GM18907 (cell line): ENCODE measurements around the gene CRTC1.

Experiments used
- ATAC-seq: cut with Tn5 transposase; IDR thresholded peaks from one replicate; pipeline ENCODE4 v1.9.1; 2021; ENCODE audit warnings: mild to moderate bottlenecking, moderate library complexity; ENCODE audit not compliant: unreplicated experiment

Gene CRTC1

GRCh38 chr19:18683109-18683957 lies at the start of gene CRTC1:
Gene CRTC1, plus strand, starts transcription at chr19:18683680. Its CDS starts 23 bp downstream, at chr19:18683703.
- ATAC-seq: peak; percentile 71

DNA sequence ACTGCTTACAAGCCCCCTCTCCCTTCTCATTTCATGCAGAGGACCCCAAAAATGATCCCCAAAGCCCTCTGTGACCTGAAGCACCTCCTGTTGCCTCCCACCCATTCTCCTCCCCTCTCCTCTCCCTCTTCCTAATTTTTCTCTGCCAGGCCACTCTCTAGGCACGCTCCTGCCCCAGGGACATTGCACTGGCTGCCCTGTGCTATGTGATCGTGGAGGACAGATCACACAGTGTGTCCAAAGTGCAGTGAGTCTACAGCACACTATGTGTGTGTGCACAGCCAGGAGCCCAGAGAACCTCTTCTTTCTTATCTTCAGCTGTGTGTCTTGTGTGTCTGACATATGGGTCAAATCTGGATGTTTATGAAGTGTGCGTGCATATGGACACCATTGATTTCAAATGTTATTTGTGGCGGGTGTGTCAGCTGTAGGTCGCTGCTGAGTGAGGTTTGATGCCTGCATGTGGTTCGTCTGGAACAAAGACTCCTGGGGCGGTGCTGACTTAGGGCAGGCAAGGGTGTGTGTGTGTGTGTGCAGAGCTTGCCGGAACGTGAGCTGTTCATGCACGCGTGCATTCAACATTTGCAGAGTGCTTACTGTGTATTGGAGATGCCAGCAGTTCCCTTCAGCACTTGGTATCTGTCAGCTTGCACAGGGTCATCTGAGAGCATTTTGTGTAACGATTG lies 48.7 kb upstream of the CRTC1 start:
- no peak for ATAC-seq

DNA sequence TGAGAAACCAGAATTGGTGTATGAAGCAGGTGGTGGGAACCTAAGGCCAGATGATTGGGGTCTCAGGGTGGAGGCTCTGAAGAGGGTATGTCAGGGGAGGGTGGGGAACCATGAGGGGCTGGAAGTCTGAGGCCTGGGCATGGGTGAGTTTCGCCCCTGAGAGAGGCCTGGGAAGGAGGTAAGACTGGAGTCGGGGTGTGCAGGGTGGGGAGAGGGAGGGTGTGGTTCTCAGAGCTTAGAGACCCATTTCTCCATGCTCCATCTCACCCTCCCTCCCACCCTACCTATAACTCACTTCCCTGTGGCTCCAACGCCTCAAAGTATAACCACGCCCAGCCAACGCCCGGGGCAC lies 47.7 kb upstream of the CRTC1 start:
- no peak for ATAC-seq

GRCh38 chr19:18636183-18636968 lies 47.1 kb upstream of the CRTC1 start:
- ATAC-seq: peak; percentile 88

DNA sequence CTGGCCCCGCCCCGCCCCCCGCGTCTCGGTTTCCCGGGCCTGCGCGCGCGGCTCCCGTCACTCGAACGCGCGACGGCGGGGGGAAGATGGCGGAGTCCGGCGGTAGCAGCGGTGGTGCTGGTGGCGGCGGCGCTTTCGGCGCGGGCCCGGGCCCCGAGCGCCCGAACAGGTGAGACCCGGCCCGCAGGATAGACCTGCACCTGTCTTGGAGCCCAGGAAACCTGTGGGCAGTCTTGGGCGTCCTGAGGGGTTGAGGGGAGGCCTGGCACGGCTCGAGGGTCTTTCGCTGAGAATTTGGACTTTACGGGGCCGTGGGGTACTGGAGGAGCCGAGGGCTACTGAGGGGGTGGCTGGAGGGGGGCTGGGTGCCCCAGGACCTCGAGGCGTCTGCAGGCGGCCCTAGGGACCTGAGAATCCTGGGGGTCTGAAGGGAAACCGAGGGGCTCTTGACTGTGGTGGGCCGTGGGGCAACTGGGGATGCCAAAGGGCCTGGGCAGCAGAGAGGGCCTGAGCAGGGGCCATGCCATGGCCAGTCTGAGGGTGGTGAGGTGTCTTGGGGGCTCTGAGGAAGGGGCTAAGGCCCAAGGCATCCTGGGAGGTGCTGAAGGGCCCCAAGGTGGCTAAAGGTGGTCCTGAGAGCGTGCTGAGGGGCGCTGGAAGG lies 46.4 kb upstream of the CRTC1 start, which contains the start of gene KLHL26:
KLHL26 (plus strand) TSS at position 60 of the 661 bp plus-strand sequence; CDS start at position 87, 27 bp downstream.
- peak; percentile 0 for ATAC-seq

DNA sequence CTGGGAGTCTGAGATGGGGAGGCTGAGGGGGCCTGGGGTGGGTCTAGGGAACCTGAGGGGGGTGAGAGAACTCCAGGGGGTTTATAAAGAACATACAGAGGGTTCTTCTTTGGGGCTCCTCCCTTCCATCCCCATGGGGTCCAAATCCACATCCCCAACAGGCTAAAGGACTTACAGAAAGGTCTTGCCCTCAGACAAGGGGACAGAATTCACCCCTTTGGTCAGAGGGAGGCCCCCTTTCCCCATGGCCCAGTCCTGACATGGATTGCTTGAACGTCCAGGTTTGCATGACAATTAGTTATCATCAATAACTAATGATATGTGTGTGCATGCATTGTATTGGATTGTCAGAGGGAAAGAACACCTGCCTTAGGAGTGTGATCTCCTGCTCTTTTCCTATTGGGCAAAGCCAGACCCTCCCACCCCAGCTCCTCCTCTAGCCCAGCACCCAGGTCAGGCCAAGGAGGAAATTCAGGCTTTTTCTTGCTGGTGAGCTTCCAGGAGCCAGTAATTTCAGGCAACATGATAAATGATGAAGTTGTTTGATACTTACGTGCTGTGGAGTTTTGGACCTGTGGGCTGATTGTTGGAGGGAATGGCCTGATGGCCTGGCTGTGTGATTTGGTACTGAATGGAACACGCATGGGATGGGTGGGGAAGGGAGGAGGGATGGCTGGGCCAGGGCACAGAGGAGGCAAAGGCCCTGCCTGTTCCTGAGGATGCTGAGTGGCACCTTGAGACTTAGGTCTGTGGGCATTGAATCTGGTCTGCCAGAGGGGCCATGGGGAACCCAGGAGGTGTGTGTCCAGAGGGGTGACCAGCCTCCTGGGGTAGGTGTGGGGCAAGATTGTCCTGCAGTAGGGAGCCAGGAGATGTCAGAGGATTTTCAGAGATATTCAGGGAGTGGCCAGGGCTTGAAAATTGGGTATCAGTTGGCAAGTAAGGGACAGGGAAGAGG lies 45.5 kb upstream of the CRTC1 start:
- ATAC-seq: no peak

DNA sequence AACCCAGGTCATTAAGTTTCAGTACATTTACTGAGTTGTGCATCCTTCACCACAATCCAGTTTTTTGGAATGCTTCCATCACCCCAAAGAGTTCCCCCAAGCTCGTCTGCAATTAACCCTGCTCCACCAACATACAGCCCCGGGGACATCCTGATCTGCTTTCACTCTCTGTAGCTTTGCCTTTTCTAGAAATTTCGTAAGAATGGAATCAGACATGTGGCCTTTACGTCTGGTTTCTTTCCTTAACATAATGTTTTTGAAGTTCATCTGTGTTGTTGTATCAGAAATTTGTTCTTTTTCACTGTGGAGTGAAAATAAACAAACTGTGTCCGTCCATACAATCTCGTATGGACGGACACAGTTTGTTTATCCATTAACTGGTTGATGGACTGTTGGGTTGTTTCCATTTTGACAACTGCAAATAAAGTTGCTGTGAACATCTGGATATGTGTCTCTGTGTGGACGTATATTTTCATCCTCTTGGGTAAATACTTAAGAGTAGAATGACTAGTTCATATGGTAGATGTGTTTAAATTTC lies 43.7 kb upstream of the CRTC1 start:
- ATAC-seq: no peak

DNA sequence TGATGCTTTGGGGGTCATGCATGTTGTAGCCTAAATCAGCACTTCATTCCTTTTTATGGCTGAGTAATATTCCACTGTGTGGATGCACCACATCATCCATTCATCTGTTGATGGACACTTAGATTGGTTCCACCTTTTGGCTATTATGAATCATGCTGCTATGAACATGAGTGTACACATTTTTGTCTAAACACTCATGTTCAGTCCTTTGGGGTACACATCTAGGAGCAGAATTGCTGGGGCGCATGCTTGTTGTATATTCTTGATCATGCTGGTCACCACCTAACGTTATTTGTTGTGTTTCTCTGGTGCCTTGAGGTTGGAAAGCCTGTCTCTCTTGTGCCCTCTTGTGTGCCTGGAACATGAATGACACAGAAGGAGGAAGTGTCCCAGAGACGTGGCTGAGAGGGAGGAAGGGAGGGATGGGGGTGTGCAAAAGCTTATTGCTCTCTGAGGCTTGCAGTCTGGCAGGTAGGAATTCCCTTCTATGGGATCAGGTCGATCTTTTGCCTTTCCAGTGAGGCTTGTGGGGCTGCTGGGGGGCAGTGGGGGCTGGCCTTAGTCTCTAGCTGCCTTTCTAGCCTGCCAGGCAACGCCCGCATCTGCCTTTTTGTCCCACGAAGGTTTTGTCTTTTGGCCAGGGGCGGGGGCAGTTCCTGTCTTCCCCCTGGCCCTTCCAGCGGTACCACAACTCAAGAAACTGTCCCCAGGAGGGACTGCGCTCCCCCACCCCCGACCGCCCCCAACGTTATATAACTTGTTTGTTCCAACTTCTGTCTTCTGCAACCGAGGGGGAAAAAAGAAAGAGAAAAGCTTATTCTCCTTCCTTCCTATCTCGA lies 39.1 kb upstream of the CRTC1 start:
- no peak for ATAC-seq

GRCh38 chr19:18645035-18645511 lies 38.4 kb upstream of the CRTC1 start:
- ATAC-seq: no peak

GRCh38 chr19:18646535-18647370 lies 36.7 kb upstream of the CRTC1 start:
- no peak for ATAC-seq

GRCh38 chr19:18647371-18647767 lies 36.1 kb upstream of the CRTC1 start:
- no peak for ATAC-seq

DNA sequence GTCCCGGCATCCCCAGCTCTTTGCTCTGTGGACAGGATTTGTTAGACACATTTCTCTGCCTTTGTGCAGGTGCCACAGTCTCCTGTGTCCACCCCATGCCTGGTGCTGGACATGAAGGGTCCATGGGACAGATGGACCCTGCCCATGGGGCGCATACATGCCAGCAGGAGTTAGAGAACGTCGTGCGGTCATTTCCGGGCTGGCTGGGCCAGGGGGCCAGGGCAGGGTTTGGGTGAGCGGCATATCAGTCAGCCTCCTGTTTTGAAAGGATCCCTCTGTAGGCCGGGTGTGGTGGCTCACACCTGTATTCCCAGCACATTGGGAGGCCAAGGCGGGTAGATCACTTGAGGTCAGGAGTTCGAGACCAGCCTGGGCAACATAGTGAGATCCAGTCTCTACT lies 35.7 kb upstream of the CRTC1 start:
- ATAC-seq: no peak

- no peak for ATAC-seq
Measured at GRCh38 chr19:18648973-18649315, 34.5 kb upstream of the CRTC1 start.

DNA sequence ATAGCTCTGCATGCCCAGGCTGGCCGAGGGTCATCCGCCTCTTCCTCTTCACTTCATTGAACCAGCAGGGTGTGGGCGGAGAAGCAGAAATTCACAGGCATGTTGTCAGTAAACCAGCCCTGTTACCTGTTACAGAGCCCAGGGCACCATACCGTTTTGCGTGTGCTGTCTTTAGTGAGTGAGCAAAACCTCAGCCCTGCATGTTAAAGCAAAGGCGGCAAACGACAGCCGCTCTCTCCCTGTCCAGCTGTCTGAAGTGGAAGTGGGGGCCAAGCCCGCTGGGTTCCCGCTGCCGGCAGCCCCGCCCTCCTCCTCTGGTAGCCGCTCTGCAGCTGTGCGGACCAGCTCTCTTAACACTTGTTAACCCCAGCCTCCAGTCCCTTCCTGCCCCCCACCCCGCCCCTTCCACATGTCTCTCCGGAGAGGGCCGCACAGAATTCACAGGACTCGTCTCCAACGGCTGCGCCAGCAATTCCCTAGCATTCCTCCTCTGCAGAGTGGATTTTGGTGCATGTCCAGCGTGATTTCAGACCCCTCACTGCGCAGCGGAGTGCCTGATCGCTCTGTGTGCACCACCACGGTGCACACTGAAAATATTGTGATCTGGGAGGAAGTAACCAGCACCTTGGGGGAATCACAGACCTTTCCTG lies 34.0 kb upstream of the CRTC1 start:
- no peak for ATAC-seq

DNA sequence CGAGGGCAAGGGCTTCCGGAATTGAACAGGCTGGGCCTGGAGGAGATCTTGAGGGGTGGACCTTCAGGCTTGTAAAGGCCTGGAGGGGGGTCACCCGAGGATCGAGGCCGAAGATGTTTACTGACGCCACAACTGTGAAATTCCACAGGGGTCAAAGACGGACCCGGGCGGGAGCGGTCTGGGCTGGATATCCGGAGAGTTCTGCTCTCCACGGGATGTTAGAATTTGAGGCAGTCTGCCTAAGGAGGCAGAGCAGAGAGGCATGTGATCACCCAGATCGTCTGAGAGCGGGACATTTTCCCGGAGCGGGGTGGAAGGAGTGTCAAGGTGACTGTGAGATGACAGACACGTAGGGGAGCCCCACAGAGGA lies 33.5 kb upstream of the CRTC1 start:
- no peak for ATAC-seq

- no peak for ATAC-seq
Measured at GRCh38 chr19:18650468-18651041, 32.9 kb upstream of the CRTC1 start.

- no peak for ATAC-seq
Measured at GRCh38 chr19:18651300-18651699, 32.2 kb upstream of the CRTC1 start.
